Spleen (tissue), 11 donors: ENCODE measurements around the gene SCFD2. TPM values are rescaled to one million over a fixed set of nuclear protein-coding genes. Genes with fewer than 3 reads are reported as not detected.

ENCODE experiments used
- DNase-seq: peaks from one replicate; pipeline ENCODE4 v3.0.0-alpha.2; 2020
- H3K27ac ChIP-seq, 8 donors: fragments of 200-600 bp; sonication (generic) in 7 of 8; 1 replicate in 4 of 8; 2 replicates in 4 of 8; pipeline versions ENCODE4 v1.5.0 to v1.8.0; 2016 to 2021; ENCODE audit warnings: inconsistent platforms in 4 of 8, mild to moderate bottlenecking in 4 of 8, moderate library complexity in 1 of 8
- H3K27me3 ChIP-seq, 7 donors: fragments of 200-600 bp; sonication (generic) in 6 of 7; replicated peaks in 1 of 7; 1 replicate in 4 of 7; 2 replicates in 3 of 7; pipeline versions ENCODE4 v1.5.0 to v1.8.0; 2016 to 2021; ENCODE audit warnings: inconsistent platforms in 3 of 7, mild to moderate bottlenecking in 1 of 7
- H3K36me3 ChIP-seq, 6 donors: fragments of 200-600 bp; sonication (generic) in 5 of 6; 1 replicate in 4 of 6; 2 replicates in 2 of 6; pipeline versions ENCODE4 v1.5.0 to v1.8.0; 2016 to 2021; ENCODE audit warnings: inconsistent platforms in 2 of 6
- H3K4me1 ChIP-seq, 6 donors: fragments of 200-600 bp; sonication (generic) in 5 of 6; 1 replicate in 3 of 6; 2 replicates in 3 of 6; pipeline versions ENCODE4 v1.5.0 to v1.8.0; 2016 to 2021; ENCODE audit warnings: inconsistent platforms in 3 of 6
- H3K4me3 ChIP-seq, 8 donors: fragments of 200-600 bp; sonication (generic) in 7 of 8; 1 replicate in 4 of 8; 2 replicates in 4 of 8; pipeline versions ENCODE4 v1.5.0 to v1.8.0; 2016 to 2021; ENCODE audit warnings: inconsistent platforms in 4 of 8, mild to moderate bottlenecking in 4 of 8, moderate library complexity in 2 of 8
- H3K9me3 ChIP-seq, 8 donors: fragments of 200-600 bp; sonication (generic) in 7 of 8; 1 replicate in 4 of 8; 2 replicates in 4 of 8; pipeline versions ENCODE4 v1.5.0 to v1.8.0; 2016 to 2021; ENCODE audit warnings: inconsistent platforms in 4 of 8
- CTCF ChIP-seq, 11 experiments: fragments of 200-600 bp in 7 of 11; fragments of 450-650 bp in 4 of 11; sonication (generic) in 4 of 11; IDR thresholded peaks in 8 of 11; conservative IDR thresholded peaks in 3 of 11; 1 replicate in 7 of 11; 2 replicates in 4 of 11; pipeline versions ENCODE4 v1.4.0 to v1.8.0; 2016 to 2021; ENCODE audit warnings: antibody characterized with exemption in 11 of 11, inconsistent platforms in 4 of 11, mild to moderate bottlenecking in 1 of 11
- POLR2A ChIP-seq, 3 donors: fragments of 450-650 bp; IDR thresholded peaks; one replicate each; pipeline ENCODE4 v1.5.1; 2017; ENCODE audit warnings: antibody characterized with exemption in 3 of 3, mild to moderate bottlenecking in 1 of 3
- POLR2AphosphoS5 ChIP-seq, 3 donors: sonication (generic); formaldehyde crosslinking; IDR thresholded peaks; one replicate each; pipeline ENCODE4 v1.5.1; 2017; ENCODE audit warnings: antibody characterized with exemption in 3 of 3
- WGBS, 5 donors: extraction: QIAGEN DNeasy Blood & Tissue Kit in 3 of 5; methylation state at CpG; one replicate each; pipeline versions ENCODE4 v1.1.5 to v1.1.7; 2013 to 2018; 5-methylcytosine and 5-hydroxymethylcytosine counted together
- intact Hi-C: fragments of 100-400 bp; cut with DNase I; formaldehyde crosslinking; loops from one replicate; pipeline ENCODE4 v1.15.0; 2023; ENCODE audit warnings: low total_unique reads
- polyA plus RNA-seq, 3 donors: library from polyadenylated mRNA; stranded (reverse); fragments of 200-250 nt; gene quantifications; one replicate each; pipeline ENCODE4 v1.2.1, GENCODE V29; 2013
- total RNA-seq, 7 donors: library from RNA; depleted of rRNA in 3 of 7; stranded (reverse); fragments of >200 nt in 3 of 7; fragmentation: NEBNext Ultra II Directional in 4 of 7; extraction: Animal tissue kit (Norgen Biotek cat#: 25700) in 4 of 7; gene quantifications; one replicate each; pipeline versions ENCODE4 v1.1.0 to v1.2.1, GENCODE V29; 2016 to 2021
- donor health status: healthy with polysubstance abuse.
- donor health status: DM: no; HTN: no; CAD: no; lungs with moderate emphysema.
- donor health status: DM: no; HTN: no; CAD: no.
- donor health status: Bipolar disorder and iron deficiency.
- donor health status: healthy.
- donor health status: DM: no; HTN: no; CAD: no.
- donor health status: DM: yes; HTN: yes; CAD: no.

SCFD2 gene
- total and polyA plus RNA-seq, 10 donors: 3.6 to 42.1 (median 21.1) TPM

- peaks cover 0 to 50% (median 19%) of the 10 kb centered on the region in 7 donors for H3K27me3 ChIP-seq
- peak; percentile 90 for DNase-seq
- intact Hi-C loops: no loop called here
- peak within 1 kb of the TSS; percentile 52 to 85 (median 78) for H3K27ac ChIP-seq
- H3K36me3 ChIP-seq: peaks cover 0 to 13% (median 0%) of the 10 kb centered on the region in 6 donors
- peaks cover 5 to 22% (median 16%) of the 10 kb centered on the region in 6 donors for H3K4me1 ChIP-seq
- 1 to 2% (median 1%) methylated on average over 33 to 94 of the region's 94 CpGs for WGBS, 5 donors
- peak within 1 kb of the TSS; percentile 54 to 86 (median 60) for H3K4me3 ChIP-seq
- peak; percentile 61 to 86 (median 83) for TF ChIP-seq POLR2AphosphoS5 (IDR thresholded peaks at IDR 0.05)
- TF ChIP-seq CTCF (IDR thresholded peaks at IDR 0.05 in 8 of 11, conservative IDR thresholded peaks at IDR 0.05 in 3 of 11): peak in 8 of 11 experiments; percentile 15 to 81 (median 57)
- peak in 1 of 3 donors; percentile 67 for TF ChIP-seq POLR2A (IDR thresholded peaks at IDR 0.05)
- H3K9me3 ChIP-seq: peaks cover 0 to 15% (median 6%) of the 10 kb centered on the region in 8 donors
Observed at GRCh38 chr4:52861879-52862616, 503.8 kb downstream of the SCFD2 start, which contains the start of gene RASL11B. TSS of gene RASL11B (plus strand) at chr4:52862317. CDS start at chr4:52862508, 191 bp downstream.

DNA sequence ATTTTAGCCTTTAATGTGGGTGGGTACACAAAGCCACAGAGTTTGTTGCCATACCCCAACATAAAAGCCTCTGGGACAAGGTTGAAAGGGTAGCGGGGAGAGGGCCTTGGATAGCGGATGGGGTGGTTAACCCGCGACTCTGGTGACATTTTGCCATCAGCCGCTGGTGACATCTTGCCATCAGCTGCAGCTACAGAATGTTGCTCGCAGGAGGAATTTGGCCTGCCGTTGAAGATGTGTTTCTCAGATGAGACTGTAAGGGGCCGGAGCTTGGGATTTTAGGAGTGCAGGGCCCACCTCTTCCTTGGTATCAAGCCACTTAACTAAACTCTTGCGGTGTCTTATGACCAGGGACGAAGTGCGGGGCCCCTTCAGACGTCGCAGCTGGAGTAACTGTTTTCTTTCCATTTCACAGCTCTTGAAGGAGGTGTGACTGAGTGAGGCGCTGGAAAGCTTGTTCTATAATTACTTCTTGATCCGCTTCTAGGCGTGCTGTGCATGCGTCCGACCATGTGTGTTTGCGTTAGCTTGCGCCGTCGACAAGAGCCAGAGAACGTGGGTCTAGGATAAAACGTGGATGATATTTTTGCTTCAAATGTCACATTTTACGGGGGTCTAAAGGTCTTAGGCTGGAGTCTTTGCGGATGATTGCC, 504.6 kb downstream of the SCFD2 start:
- Histone ChIP-seq H3K27me3 (peaks cover 0 to 50% (median 19%) of the 10 kb centered on the region in 7 donors), H3K9me3 (peaks cover 0 to 15% (median 6%) of the 10 kb centered on the region in 8 donors), H3K4me1 (peaks cover 5 to 22% (median 16%) of the 10 kb centered on the region in 6 donors), H3K27ac (peak overlapping the region in 6 of 8 donors; percentile 52 to 85 (median 81)), H3K4me3 (peak overlapping the region; percentile 54 to 86 (median 60)), H3K36me3 (peaks cover 0 to 13% (median 0%) of the 10 kb centered on the region in 6 donors)
- DNase-seq: no peak
- intact Hi-C loops: no loop called here
- 45 to 55% (median 51%) methylated on average over 26 of the region's 26 CpGs for WGBS, 5 donors
- TF ChIP-seq CTCF (IDR thresholded peaks at IDR 0.05 in 8 of 11, conservative IDR thresholded peaks at IDR 0.05 in 3 of 11): no peak
- TF ChIP-seq POLR2A (IDR thresholded peaks at IDR 0.05): no peak
- TF ChIP-seq POLR2AphosphoS5 (IDR thresholded peaks at IDR 0.05): no peak

DNA sequence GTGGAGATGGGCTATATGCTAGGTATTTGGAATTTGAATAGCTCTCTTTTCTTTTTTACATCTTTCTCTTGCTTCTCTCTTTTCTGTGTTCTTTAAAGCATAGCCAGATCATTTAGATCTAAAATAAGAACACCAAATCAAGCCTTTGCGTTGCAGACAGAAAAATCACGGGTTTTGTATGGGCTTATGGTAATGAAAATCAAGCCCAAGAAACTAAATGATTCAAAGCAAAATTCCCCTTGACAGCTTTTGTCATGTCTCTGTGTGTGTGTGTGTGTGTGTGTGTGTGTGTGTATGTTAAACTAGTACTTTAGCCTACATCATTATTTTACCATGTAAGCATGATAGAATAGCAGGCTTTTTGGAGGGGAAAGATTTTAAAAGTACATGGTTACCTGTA, 505.5 kb downstream of the SCFD2 start:
- 66 to 83% (median 70%) methylated on average over 2 of the region's 2 CpGs for WGBS, 5 donors
- Histone ChIP-seq H3K4me3 (no peak overlapping the region), H3K4me1 (peaks cover 5 to 22% (median 16%) of the 10 kb centered on the region in 6 donors), H3K9me3 (peaks cover 0 to 15% (median 6%) of the 10 kb centered on the region in 8 donors), H3K36me3 (peaks cover 0 to 6% (median 0%) of the 10 kb centered on the region in 6 donors), H3K27ac (no peak overlapping the region), H3K27me3 (peaks cover 0 to 50% (median 19%) of the 10 kb centered on the region in 7 donors)
- TF ChIP-seq CTCF (IDR thresholded peaks at IDR 0.05 in 8 of 11, conservative IDR thresholded peaks at IDR 0.05 in 3 of 11) (no peak), POLR2AphosphoS5 (IDR thresholded peaks at IDR 0.05) (no peak), POLR2A (IDR thresholded peaks at IDR 0.05) (no peak)
- no peak for DNase-seq
- intact Hi-C loops: no loop called here
